Endothelial cell of umbilical vein (primary cell): ENCODE data around the gene ZNF416. TPM values are rescaled to one million over a fixed set of nuclear protein-coding genes. Genes with fewer than 3 reads are reported as not detected.

ENCODE experiments used
- BruUV-seq: library from RNA; stranded (reverse); fragments of 400-500 nt; replicated peaks from 2 replicates; lab custom pipeline; 2021; lab: Mats Ljungman, UMichigan
- CTCF ChIA-PET: fragments of 300-600, 350-600 bp; sonication (Branson Sonifier 250); formaldehyde crosslinking; loops from one replicate; lab custom pipeline; 2021; ENCODE audit warnings: antibody characterized with exemption, inconsistent platforms; lab: Charles Lee
- POLR2A ChIA-PET: fragments of 300-600, 350-600 bp; sonication (Branson Sonifier 250); formaldehyde crosslinking; loops from one replicate; lab custom pipeline; 2021; ENCODE audit warnings: antibody characterized with exemption, inconsistent platforms; lab: Charles Lee
- DNase-seq: peaks from one replicate; pipeline ENCODE4 v3.0.0-alpha.2; 2011; ENCODE audit warnings: low read depth, low spot score
- FAIRE-seq: peaks from 2 replicates; lab custom pipeline; 2011; peaks lifted over from hg19 to GRCh38; lab: Jason Lieb, UNC
- H2AFZ ChIP-seq: 2 replicates; pipeline ENCODE4 v1.6.0; 2012; ENCODE audit warnings: low read depth, low read length, control low read depth, inconsistent platforms
- H3K27ac ChIP-seq: 2 replicates; pipeline ENCODE4 v1.5.1; 2011; ENCODE audit warnings: low read depth, mild to moderate bottlenecking, control low read depth, low read length, moderate library complexity; ENCODE audit not compliant: insufficient read depth
- H3K27me3 ChIP-seq, 2 experiments: 2 replicates each; pipeline versions ENCODE4 v1.6.0 to v1.6.1; 2011; ENCODE audit warnings: low read length in 2 of 2, mixed read lengths in 1 of 2; ENCODE audit not compliant: control insufficient read depth in 2 of 2, insufficient read depth in 2 of 2
- H3K36me3 ChIP-seq, 2 experiments: 2 replicates in 1 of 2; 3 replicates in 1 of 2; pipeline ENCODE4 v1.5.1; 2011; ENCODE audit warnings: low read length in 2 of 2, mild to moderate bottlenecking in 1 of 2, moderate library complexity in 1 of 2; ENCODE audit not compliant: control insufficient read depth in 2 of 2, insufficient read depth in 2 of 2; ENCODE audit errors: extremely low read depth in 1 of 2
- H3K4me1 ChIP-seq: 3 replicates; pipeline ENCODE4 v1.5.1; 2011; ENCODE audit warnings: mild to moderate bottlenecking, low read length; ENCODE audit not compliant: control insufficient read depth, insufficient read depth; ENCODE audit errors: extremely low read depth
- H3K4me2 ChIP-seq: 2 replicates; pipeline ENCODE4 v1.6.1; 2011; ENCODE audit warnings: low read length, control low read depth, mixed read lengths; ENCODE audit not compliant: insufficient read depth
- H3K4me3 ChIP-seq, 3 experiments: fragments of 200-600 bp in 1 of 3; sonication (generic), shearing (Covaris generic) in 1 of 3; replicated peaks in 1 of 3; 2 replicates each; pipeline ENCODE4 v1.5.1; 2011 to 2016; ENCODE audit warnings: control low read depth in 3 of 3, low read length in 3 of 3, mild to moderate bottlenecking in 2 of 3, inconsistent platforms in 1 of 3, low read depth in 1 of 3, moderate library complexity in 1 of 3; ENCODE audit not compliant: insufficient read depth in 1 of 3
- H3K79me2 ChIP-seq: 2 replicates; pipeline ENCODE4 v1.6.0; 2012; ENCODE audit warnings: low read length, inconsistent platforms; ENCODE audit not compliant: control insufficient read depth, insufficient read depth
- H3K9ac ChIP-seq: replicated peaks from 2 replicates; pipeline ENCODE3; 2011; ENCODE audit warnings: low read length, control low read depth; ENCODE audit not compliant: insufficient read depth; ENCODE audit errors: extremely low read depth
- H3K9me1 ChIP-seq: replicated peaks from 3 replicates; pipeline ENCODE4 v1.6.0; 2011; ENCODE audit warnings: mild to moderate bottlenecking, low read length; ENCODE audit not compliant: control insufficient read depth, insufficient read depth; ENCODE audit errors: extremely low read depth
- H3K9me3 ChIP-seq: replicated peaks from 2 replicates; pipeline ENCODE4 v1.5.1; 2012; ENCODE audit warnings: low read length, inconsistent platforms; ENCODE audit not compliant: control insufficient read depth, insufficient read depth
- H4K20me1 ChIP-seq: replicated peaks from 2 replicates; pipeline ENCODE3; 2011; ENCODE audit warnings: mild to moderate bottlenecking, low read length; ENCODE audit not compliant: control insufficient read depth, insufficient read depth; ENCODE audit errors: extremely low read depth
- EZH2 ChIP-seq: IDR thresholded peaks from 2 replicates; pipeline ENCODE4 v1.6.1; 2012; ENCODE audit warnings: borderline replicate concordance, low read depth, mild to moderate bottlenecking, moderate library complexity, low read length, inconsistent platforms; ENCODE audit not compliant: severe bottlenecking
- FOS ChIP-seq: IDR thresholded peaks from 2 replicates; pipeline ENCODE4 v1.6.1; 2011; ENCODE audit warnings: mild to moderate bottlenecking, low read length, moderate library complexity, borderline replicate concordance; ENCODE audit not compliant: insufficient read depth
- GATA2 ChIP-seq: IDR thresholded peaks from 2 replicates; pipeline ENCODE4 v1.7.0; 2011; ENCODE audit warnings: low read depth, mild to moderate bottlenecking, moderate library complexity, mixed read lengths, low read length; ENCODE audit not compliant: insufficient read length, insufficient read depth
- JUN ChIP-seq: IDR thresholded peaks from 2 replicates; pipeline ENCODE4 v1.6.1; 2011; ENCODE audit warnings: borderline replicate concordance, low read depth; ENCODE audit not compliant: insufficient read length, insufficient read depth
- MYC ChIP-seq: IDR thresholded peaks from one replicate; pipeline ENCODE4 v1.6.1; 2011; ENCODE audit warnings: mild to moderate bottlenecking, low read depth, low read length
- POLR2A ChIP-seq: IDR thresholded peaks from 2 replicates; pipeline ENCODE4 v1.6.1; 2012; ENCODE audit warnings: low read depth, mild to moderate bottlenecking, control low read depth, low read length
- POLR2AphosphoS5 ChIP-seq: IDR thresholded peaks from 2 replicates; pipeline ENCODE4 v1.6.1; 2012; ENCODE audit warnings: low read depth, mild to moderate bottlenecking, control low read depth, low read length, moderate library complexity; ENCODE audit not compliant: insufficient read depth
- dilution Hi-C: fragments of 300-500 bp; cut with MboI; formaldehyde crosslinking; loops from one replicate; pipeline ENCODE4 v1.15.0; 2019; ENCODE audit warnings: low sequenced_read_pairs; ENCODE audit not compliant: extremely low pct_ligation_motif_present
- intact Hi-C: fragments of 100-400 bp; cut with micrococcal nuclease; formaldehyde crosslinking; loops from one replicate; pipeline ENCODE4 v1.10.0; 2022
- polyA plus RNA-seq, 4 experiments: library from polyadenylated mRNA; depleted of rRNA in 3 of 4; stranded (reverse) in 3 of 4; unstranded in 1 of 4; fragments of >200 nt; gene quantifications; 2 replicates each; pipeline versions ENCODE4 v1.2.1 to v1.2.3, GENCODE V29; 2011 to 2012; ENCODE audit warnings: missing spikeins in 1 of 4
- total RNA-seq: library from RNA; stranded (reverse); gene quantifications from 2 replicates; pipeline ENCODE4 v1.2.3, GENCODE V29; 2021
- TF ChIP-seq, protein P1 (sequence below), 2 donors: IDR thresholded peaks; 1 replicate in 1 of 2; 2 replicates in 1 of 2; pipeline ENCODE4 v1.5.1; 2011; ENCODE audit warnings: low read length in 2 of 2, mild to moderate bottlenecking in 2 of 2, moderate library complexity in 2 of 2, control low read depth in 1 of 2, inconsistent platforms in 1 of 2, low read depth in 1 of 2; ENCODE audit not compliant: insufficient read depth in 1 of 2; ENCODE audit errors: extremely low read depth in 1 of 2
- TF ChIP-seq, protein P2 (sequence below): IDR thresholded peaks from 2 replicates; pipeline ENCODE4 v1.6.1; 2011; ENCODE audit not compliant: insufficient read depth, insufficient read length

ZNF416 gene
- total and polyA plus RNA-seq, 2 donors (not counting 3 experiments of a cell fraction or from before 2014, with no cell fraction given) = 1.4 to 3.8 TPM

DNA sequence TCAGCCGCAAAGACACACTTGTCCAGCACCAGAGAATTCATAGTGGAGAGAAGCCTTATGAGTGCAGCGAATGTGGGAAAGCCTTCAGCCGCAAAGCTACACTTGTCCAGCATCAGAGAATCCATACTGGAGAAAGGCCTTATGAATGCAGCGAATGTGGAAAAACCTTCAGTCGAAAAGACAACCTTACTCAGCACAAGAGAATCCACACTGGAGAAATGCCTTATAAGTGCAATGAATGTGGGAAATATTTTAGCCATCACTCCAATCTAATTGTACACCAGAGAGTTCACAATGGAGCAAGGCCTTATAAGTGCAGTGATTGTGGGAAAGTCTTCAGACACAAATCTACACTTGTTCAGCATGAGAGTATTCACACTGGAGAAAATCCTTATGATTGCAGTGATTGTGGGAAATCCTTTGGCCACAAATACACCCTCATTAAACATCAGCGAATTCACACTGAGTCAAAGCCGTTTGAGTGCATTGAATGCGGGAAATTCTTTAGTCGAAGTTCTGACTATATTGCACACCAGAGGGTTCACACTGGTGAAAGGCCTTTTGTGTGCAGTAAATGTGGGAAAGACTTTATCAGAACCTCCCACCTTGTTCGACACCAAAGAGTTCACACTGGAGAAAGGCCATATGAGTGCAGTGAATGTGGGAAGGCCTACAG lies 42.1 kb upstream of the ZNF416 start:
- POLR2A ChIA-PET = no interaction called here
- CTCF ChIA-PET = no interaction called here
- Histone ChIP-seq H3K4me3 (no peak overlapping the region), H3K4me2 (no peak overlapping the region), H3K36me3 (peaks cover 9 to 47% of the 10 kb centered on the region in 2 experiments), H3K79me2 (peaks cover 11% of the 10 kb centered on the region), H2AFZ (no peak overlapping the region), H4K20me1 (no peaks in the 10 kb centered on the region), H3K9me1 (no peaks in the 10 kb centered on the region), H3K27me3 (no peaks in the 10 kb centered on the region), H3K9ac (no peak overlapping the region), H3K4me1 (no peaks in the 10 kb centered on the region), H3K9me3 (peaks cover 28% of the 10 kb centered on the region), H3K27ac (no peak overlapping the region)
- peak; percentile 7 for DNase-seq
- intact Hi-C loops (no loop called here), dilution Hi-C loops (no loop called here)
- BruUV-seq = no TSS peak
- no peak for FAIRE-seq
- TF ChIP-seq, protein P1, sequence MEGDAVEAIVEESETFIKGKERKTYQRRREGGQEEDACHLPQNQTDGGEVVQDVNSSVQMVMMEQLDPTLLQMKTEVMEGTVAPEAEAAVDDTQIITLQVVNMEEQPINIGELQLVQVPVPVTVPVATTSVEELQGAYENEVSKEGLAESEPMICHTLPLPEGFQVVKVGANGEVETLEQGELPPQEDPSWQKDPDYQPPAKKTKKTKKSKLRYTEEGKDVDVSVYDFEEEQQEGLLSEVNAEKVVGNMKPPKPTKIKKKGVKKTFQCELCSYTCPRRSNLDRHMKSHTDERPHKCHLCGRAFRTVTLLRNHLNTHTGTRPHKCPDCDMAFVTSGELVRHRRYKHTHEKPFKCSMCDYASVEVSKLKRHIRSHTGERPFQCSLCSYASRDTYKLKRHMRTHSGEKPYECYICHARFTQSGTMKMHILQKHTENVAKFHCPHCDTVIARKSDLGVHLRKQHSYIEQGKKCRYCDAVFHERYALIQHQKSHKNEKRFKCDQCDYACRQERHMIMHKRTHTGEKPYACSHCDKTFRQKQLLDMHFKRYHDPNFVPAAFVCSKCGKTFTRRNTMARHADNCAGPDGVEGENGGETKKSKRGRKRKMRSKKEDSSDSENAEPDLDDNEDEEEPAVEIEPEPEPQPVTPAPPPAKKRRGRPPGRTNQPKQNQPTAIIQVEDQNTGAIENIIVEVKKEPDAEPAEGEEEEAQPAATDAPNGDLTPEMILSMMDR (IDR thresholded peaks at IDR 0.05; ENCODE audit: extremely low read depth in 1 of 2, insufficient read depth in 1 of 2, low read depth in 1 of 2, low read length in 2 of 2) = no peak
- TF ChIP-seq POLR2AphosphoS5 = no peak
- TF ChIP-seq EZH2 = no peak
- no peak for TF ChIP-seq GATA2

DNA sequence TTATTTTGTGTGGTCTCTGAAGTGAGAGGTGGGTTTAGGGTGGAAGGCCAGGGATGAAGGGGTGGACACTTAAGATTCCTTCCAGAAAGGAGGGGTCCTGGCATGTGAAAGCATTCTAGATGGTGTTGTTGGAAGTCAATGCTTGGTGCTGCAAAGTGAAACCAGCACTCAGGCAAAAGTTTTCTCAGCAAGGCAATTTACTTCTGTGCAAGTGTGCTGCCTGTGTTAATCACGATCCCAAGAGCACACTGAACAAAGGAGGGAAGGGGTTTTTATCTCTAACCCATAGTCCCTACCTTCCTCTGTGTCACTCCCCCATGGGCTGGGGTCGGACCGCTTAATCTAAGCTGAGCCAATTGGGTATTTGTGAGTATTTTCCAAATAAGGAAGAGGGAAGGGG lies 36.6 kb upstream of the ZNF416 start:
- Histone ChIP-seq H3K9ac (no peak overlapping the region), H3K27me3 (no peaks in the 10 kb centered on the region), H2AFZ (no peak overlapping the region), H3K27ac (no peak overlapping the region), H3K4me3 (no peak overlapping the region), H3K4me2 (no peak overlapping the region), H3K36me3 (peaks cover 5 to 31% of the 10 kb centered on the region in 2 experiments), H3K4me1 (no peaks in the 10 kb centered on the region), H3K9me3 (peaks cover 8% of the 10 kb centered on the region), H4K20me1 (no peaks in the 10 kb centered on the region), H3K9me1 (no peaks in the 10 kb centered on the region), H3K79me2 (peaks cover 19% of the 10 kb centered on the region)
- intact Hi-C loops = loop anchor here (10.0 kb wide), 1 partner anchor 539 kb away; the partner anchor contains the start of gene ZNF329
- POLR2A ChIA-PET = no interaction called here
- dilution Hi-C loops = no loop called here
- FAIRE-seq = no peak
- DNase-seq = no peak
- no TSS peak for BruUV-seq
- TF ChIP-seq POLR2AphosphoS5 = no peak
- no peak for TF ChIP-seq MYC
- no peak for TF ChIP-seq EZH2
- TF ChIP-seq GATA2 = no peak
- TF ChIP-seq, protein P2, sequence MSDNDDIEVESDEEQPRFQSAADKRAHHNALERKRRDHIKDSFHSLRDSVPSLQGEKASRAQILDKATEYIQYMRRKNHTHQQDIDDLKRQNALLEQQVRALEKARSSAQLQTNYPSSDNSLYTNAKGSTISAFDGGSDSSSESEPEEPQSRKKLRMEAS = no peak
- TF ChIP-seq FOS = no peak
- TF ChIP-seq, protein P1 (IDR thresholded peaks at IDR 0.05; ENCODE audit: extremely low read depth in 1 of 2, insufficient read depth in 1 of 2, low read depth in 1 of 2, low read length in 2 of 2) = no peak
- TF ChIP-seq JUN = no peak
- TF ChIP-seq POLR2A = no peak
- CTCF ChIA-PET = no interaction called here
